B cell (primary cell): Measurements from ENCODE around the gene FBF1. TPM values are rescaled to one million over a fixed set of nuclear protein-coding genes. Genes with fewer than 3 reads are reported as not detected.

Source experiments
- ATAC-seq: fragments of 200-7000 bp; cut with Tn5 transposase; one replicate; pipeline ENCODE4 v1.10.0; 2021; ENCODE audit warnings: low read depth, mild to moderate bottlenecking, moderate number of reproducible peaks, moderate library complexity
- CTCF ChIA-PET: fragments of 350-600 bp; sonication (Branson Sonifier 250); formaldehyde crosslinking; loops from one replicate; lab custom pipeline; 2021; ENCODE audit warnings: antibody characterized with exemption, inconsistent platforms; lab: Charles Lee
- POLR2A ChIA-PET: fragments of 350-600 bp; sonication (Branson Sonifier 250); formaldehyde crosslinking; loops from one replicate; lab custom pipeline; 2021; ENCODE audit warnings: antibody characterized with exemption; lab: Charles Lee
- DNase-seq: peaks from one replicate; pipeline ENCODE4 v3.0.0; 2013
- H2AFZ ChIP-seq: 2 replicates; pipeline ENCODE4 v1.6.1; 2012; ENCODE audit warnings: mild to moderate bottlenecking, low read depth, low read length; ENCODE audit not compliant: insufficient read depth, poor library complexity, severe bottlenecking
- H3K27ac ChIP-seq, 2 donors: 1 replicate in 1 of 2; 2 replicates in 1 of 2; pipeline ENCODE4 v1.5.1; 2012 to 2013; ENCODE audit warnings: low read length in 2 of 2, mild to moderate bottlenecking in 2 of 2, moderate library complexity in 1 of 2
- H3K27me3 ChIP-seq, 4 experiments: fragments of 200-600 bp in 1 of 4; sonication (generic) in 1 of 4; replicated peaks in 1 of 4; 1 replicate in 2 of 4; 2 replicates in 2 of 4; pipeline versions ENCODE4 v1.6.1 to v1.7.0; 2013 to 2016; ENCODE audit warnings: low read length in 3 of 4, mild to moderate bottlenecking in 2 of 4, mixed read lengths in 1 of 4, moderate library complexity in 1 of 4; ENCODE audit not compliant: insufficient read depth in 4 of 4, control insufficient read depth in 3 of 4; ENCODE audit errors: control extremely low read depth in 1 of 4
- H3K36me3 ChIP-seq, 2 experiments: replicated peaks in 1 of 2; 1 replicate in 1 of 2; 2 replicates in 1 of 2; pipeline versions ENCODE4 v1.6.1 to v1.7.1; 2013; ENCODE audit warnings: low read length in 1 of 2; ENCODE audit not compliant: insufficient read depth in 2 of 2, control insufficient read depth in 1 of 2; ENCODE audit errors: control extremely low read depth in 1 of 2, extremely low read depth in 1 of 2
- H3K4me1 ChIP-seq, 2 donors: fragments of 200-600 bp in 1 of 2; sonication (generic) in 1 of 2; 1 replicate in 1 of 2; 2 replicates in 1 of 2; pipeline versions ENCODE4 v1.5.1 to v1.6.1; 2013 to 2017; ENCODE audit warnings: low read length in 2 of 2; ENCODE audit not compliant: control insufficient read depth in 2 of 2, insufficient read depth in 2 of 2
- H3K4me2 ChIP-seq: replicated peaks from 2 replicates; pipeline ENCODE3; 2012; ENCODE audit warnings: mild to moderate bottlenecking, low read depth, low read length; ENCODE audit not compliant: poor library complexity, severe bottlenecking
- H3K4me3 ChIP-seq, 5 experiments: fragments of 200-600 bp in 1 of 5; sonication (generic) in 1 of 5; 1 replicate in 3 of 5; 2 replicates in 2 of 5; pipeline versions ENCODE4 v1.5.1 to v1.7.0; 2011 to 2016; ENCODE audit warnings: low read length in 4 of 5, mild to moderate bottlenecking in 4 of 5, low read depth in 2 of 5, control low read depth in 1 of 5, moderate library complexity in 1 of 5; ENCODE audit not compliant: insufficient read depth in 1 of 5; ENCODE audit errors: control extremely low read depth in 1 of 5, extremely low read depth in 1 of 5
- H3K79me2 ChIP-seq: fragments of 200-600 bp; sonication (generic); one replicate; pipeline ENCODE4 v1.6.0; 2016; ENCODE audit warnings: low read length; ENCODE audit not compliant: control insufficient read depth, insufficient read depth
- H3K9ac ChIP-seq: fragments of 200-600 bp; sonication (generic); 2 replicates; pipeline ENCODE4 v1.6.1; 2017; ENCODE audit warnings: mild to moderate bottlenecking, low read length, moderate library complexity
- H3K9me3 ChIP-seq, 3 donors: one replicate each; pipeline versions ENCODE4 v1.6.1 to v1.7.1; 2013; ENCODE audit warnings: low read length in 2 of 3; ENCODE audit not compliant: control insufficient read depth in 2 of 3, insufficient read depth in 1 of 3; ENCODE audit errors: control extremely low read depth in 1 of 3
- H4K20me1 ChIP-seq: 2 replicates; pipeline ENCODE4 v1.6.0; 2012; ENCODE audit warnings: mild to moderate bottlenecking, low read length; ENCODE audit not compliant: insufficient read depth, control insufficient read depth, poor library complexity, severe bottlenecking
- H3K27ac Mint-ChIP-seq: one replicate; pipeline ENCODE4 v1.8.0; 2021; ENCODE audit warnings: mixed read lengths
- H3K27me3 Mint-ChIP-seq: one replicate; pipeline ENCODE4 v1.8.0; 2021; ENCODE audit warnings: mixed read lengths
- H3K4me1 Mint-ChIP-seq: one replicate; pipeline ENCODE4 v1.8.0; 2021; ENCODE audit warnings: mixed read lengths
- H3K4me3 Mint-ChIP-seq: one replicate; pipeline ENCODE4 v1.8.0; 2021; ENCODE audit warnings: mixed read lengths
- H3K9me3 Mint-ChIP-seq: one replicate; pipeline ENCODE4 v1.8.0; 2022; ENCODE audit warnings: mixed read lengths; ENCODE audit not compliant: insufficient read depth
- CTCF ChIP-seq: fragments of 200-600 bp; IDR thresholded peaks from one replicate; pipeline ENCODE4 v1.8.0; 2022; ENCODE audit warnings: antibody characterized with exemption, mild to moderate bottlenecking
- EZH2 ChIP-seq: IDR thresholded peaks from 2 replicates; pipeline ENCODE4 v1.6.1; 2012; ENCODE audit warnings: borderline replicate concordance, low read depth, mild to moderate bottlenecking, moderate library complexity, low read length; ENCODE audit not compliant: insufficient read depth, poor library complexity, severe bottlenecking
- WGBS: methylation state at CpG from one replicate; pipeline ENCODE4 v1.1.5; 2013; ENCODE audit warnings: missing lambda C conversion rate; ENCODE audit not compliant: insufficient coverage; 5-methylcytosine and 5-hydroxymethylcytosine counted together
- intact Hi-C: fragments of 100-400 bp; cut with micrococcal nuclease; formaldehyde crosslinking; loops from one replicate; pipeline ENCODE4 v1.10.0; 2022
- polyA plus RNA-seq: library from polyadenylated mRNA; depleted of rRNA; stranded (reverse); fragments of >200 nt; gene quantifications from 2 replicates; pipeline ENCODE4 v1.2.3, GENCODE V29; 2012
- total RNA-seq, 2 donors: library from RNA; stranded (reverse); fragments of 120-200 nt in 1 of 2; gene quantifications; 1 replicate in 1 of 2; 2 replicates in 1 of 2; pipeline versions ENCODE4 v1.2.3 to v1.2.4, GENCODE V29; 2013 to 2022

Gene FBF1
- total and polyA plus RNA-seq, 2 donors (not counting 1 experiment from before 2014, with no cell fraction given), result 21.6 to 31.5 TPM

- H3K4me1 ChIP-seq, result no peaks in the 10 kb centered on the region
- intact Hi-C loops, result no loop called here
- no peak overlapping the region for H3K27ac ChIP-seq
- H3K9ac ChIP-seq, result no peak overlapping the region
- ChIA-PET CTCF (no interaction called here), POLR2A (no interaction called here)
- no peak overlapping the region for H3K27ac Mint-ChIP-seq
- H3K4me1 Mint-ChIP-seq, result no peaks in the 10 kb centered on the region
- H3K9me3 ChIP-seq, result no peaks in the 10 kb centered on the region
- ATAC-seq (no peak), DNase-seq (no peak)
- peaks cover 1 to 7% of the 10 kb centered on the region in 2 experiments for H3K36me3 ChIP-seq
- H4K20me1 ChIP-seq, result no peaks in the 10 kb centered on the region
- no peaks in the 10 kb centered on the region for H3K9me3 Mint-ChIP-seq
- 93% methylated on average over 22 of the region's 23 CpGs for WGBS
- H3K27me3 ChIP-seq, result no peaks in the 10 kb centered on the region
- no peak overlapping the region for H3K4me3 Mint-ChIP-seq
- H2AFZ ChIP-seq, result no peak overlapping the region
- no peaks in the 10 kb centered on the region for H3K27me3 Mint-ChIP-seq
- no peak for TF ChIP-seq EZH2
- no peak for TF ChIP-seq CTCF
- no peaks in the 10 kb centered on the region for H3K79me2 ChIP-seq
- no peak overlapping the region for H3K4me3 ChIP-seq
- H3K4me2 ChIP-seq, result no peak overlapping the region
These were observed 23.5 kb downstream of the FBF1 start for GRCh38 chr17:75917141-75917916.

- ChIA-PET CTCF (interaction anchor here (1.0 kb wide), 1 partner anchor 99 kb away, joined by 4 read pairs; no protein-coding TSS in a partner anchor), POLR2A (interaction anchor here (0.6 kb wide), 1 partner anchor 28 kb away, joined by 3 read pairs; no protein-coding TSS in a partner anchor)
- no peak overlapping the region for H3K4me3 ChIP-seq
- DNase-seq (no peak), ATAC-seq (no peak)
- Mint-ChIP-seq H3K4me1 (no peaks in the 10 kb centered on the region), H3K27ac (no peak overlapping the region), H3K9me3 (no peaks in the 10 kb centered on the region), H3K27me3 (no peaks in the 10 kb centered on the region), H3K4me3 (no peak overlapping the region)
- no peaks in the 10 kb centered on the region for H3K4me1 ChIP-seq
- no peaks in the 10 kb centered on the region for H4K20me1 ChIP-seq
- H3K9ac ChIP-seq, result no peak overlapping the region
- no peaks in the 10 kb centered on the region for H3K9me3 ChIP-seq
- no peaks in the 10 kb centered on the region for H3K79me2 ChIP-seq
- no peak for TF ChIP-seq CTCF
- no peak for TF ChIP-seq EZH2
- intact Hi-C loops, result no loop called here
- WGBS, result 99% methylated on average over 6 of the region's 8 CpGs
- H3K36me3 ChIP-seq, result peaks cover 1 to 7% of the 10 kb centered on the region in 2 experiments
- H3K27me3 ChIP-seq, result no peaks in the 10 kb centered on the region
- H2AFZ ChIP-seq, result no peak overlapping the region
- H3K27ac ChIP-seq, result no peak overlapping the region
- H3K4me2 ChIP-seq, result no peak overlapping the region
These were observed 25.6 kb downstream of the FBF1 start for GRCh38 chr17:75915268-75915667.
